ENCODE data around the gene ZMYND10. TPM values are rescaled to one million over a fixed set of nuclear protein-coding genes. Genes with fewer than 3 reads are reported as not detected.

The ZMYND10 gene
- polyA plus RNA-seq, 1 donor (not counting 4 experiments of a cell fraction or from before 2014, with no cell fraction given) = 0.21 TPM

DNA sequence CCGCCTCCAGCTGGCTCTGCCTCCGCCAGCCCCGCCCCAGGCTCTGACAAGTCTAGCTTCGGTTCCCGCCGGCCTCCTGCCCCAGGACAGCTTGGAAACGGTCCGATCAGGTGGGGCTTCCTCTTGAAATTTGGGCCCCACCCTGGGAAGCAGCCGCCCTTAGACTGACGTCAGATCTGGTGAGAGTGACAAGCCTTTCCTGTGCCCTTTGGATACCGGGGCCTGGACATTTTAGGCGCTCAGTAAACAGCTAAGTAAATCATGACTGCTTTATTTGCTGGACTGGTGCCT, 45.9 kb downstream of the ZMYND10 start:
- no peak overlapping the region for H2AFZ ChIP-seq (ENCODE audit: control insufficient read depth, low read length)
- H3K27ac ChIP-seq (ENCODE audit: control insufficient read depth, insufficient read depth, low read length) = peak overlapping the region; percentile 97
- peak overlapping the region; percentile 76 for H3K9ac ChIP-seq (ENCODE audit: control insufficient read depth, extremely low read depth, insufficient read depth, low read length)
- H3K4me3 ChIP-seq (ENCODE audit: control insufficient read depth in 2 of 3, extremely low read depth in 1 of 3, insufficient read depth in 2 of 3, low read depth in 1 of 3, low read length in 3 of 3) = peak overlapping the region; percentile 13 to 67 (median 48)
- peaks cover 34% of the 10 kb centered on the region for H3K4me1 ChIP-seq (ENCODE audit: control insufficient read depth, extremely low read depth, insufficient read depth, low read length)
- TF ChIP-seq, protein P1, sequence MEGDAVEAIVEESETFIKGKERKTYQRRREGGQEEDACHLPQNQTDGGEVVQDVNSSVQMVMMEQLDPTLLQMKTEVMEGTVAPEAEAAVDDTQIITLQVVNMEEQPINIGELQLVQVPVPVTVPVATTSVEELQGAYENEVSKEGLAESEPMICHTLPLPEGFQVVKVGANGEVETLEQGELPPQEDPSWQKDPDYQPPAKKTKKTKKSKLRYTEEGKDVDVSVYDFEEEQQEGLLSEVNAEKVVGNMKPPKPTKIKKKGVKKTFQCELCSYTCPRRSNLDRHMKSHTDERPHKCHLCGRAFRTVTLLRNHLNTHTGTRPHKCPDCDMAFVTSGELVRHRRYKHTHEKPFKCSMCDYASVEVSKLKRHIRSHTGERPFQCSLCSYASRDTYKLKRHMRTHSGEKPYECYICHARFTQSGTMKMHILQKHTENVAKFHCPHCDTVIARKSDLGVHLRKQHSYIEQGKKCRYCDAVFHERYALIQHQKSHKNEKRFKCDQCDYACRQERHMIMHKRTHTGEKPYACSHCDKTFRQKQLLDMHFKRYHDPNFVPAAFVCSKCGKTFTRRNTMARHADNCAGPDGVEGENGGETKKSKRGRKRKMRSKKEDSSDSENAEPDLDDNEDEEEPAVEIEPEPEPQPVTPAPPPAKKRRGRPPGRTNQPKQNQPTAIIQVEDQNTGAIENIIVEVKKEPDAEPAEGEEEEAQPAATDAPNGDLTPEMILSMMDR (optimal IDR thresholded peaks at IDR 0.05 in 1 of 3, IDR thresholded peaks at IDR 0.05 in 1 of 3, conservative IDR thresholded peaks at IDR 0.05 in 1 of 3; ENCODE audit: extremely low read depth in 1 of 3, insufficient read depth in 2 of 3, low read length in 3 of 3) = no peak
- TF ChIP-seq EZH2 (IDR thresholded peaks at IDR 0.05; ENCODE audit: low read length) = no peak
- peak overlapping the region; percentile 79 for H3K4me2 ChIP-seq (ENCODE audit: control insufficient read depth, extremely low read depth, insufficient read depth, low read depth, low read length)
- no peak for DNase-seq (ENCODE audit: low read depth, low spot score)
- no peaks in the 10 kb centered on the region for H3K9me3 ChIP-seq (ENCODE audit: control insufficient read depth, low read depth, low read length)
- FAIRE-seq = no peak
- peaks cover 0 to 4% of the 10 kb centered on the region in 2 experiments for H3K36me3 ChIP-seq (ENCODE audit: control insufficient read depth in 2 of 2, extremely low read depth in 1 of 2, insufficient read depth in 2 of 2, low read length in 2 of 2)
- H3K79me2 ChIP-seq (ENCODE audit: control insufficient read depth, insufficient read depth, low read length) = peaks cover 9% of the 10 kb centered on the region
- dilution Hi-C loops (cut with MboI; ENCODE audit: extremely low pct_ligation_motif_present, low sequenced_read_pairs) = no loop called here
- peaks cover 4% of the 10 kb centered on the region for H3K9me1 ChIP-seq (ENCODE audit: control insufficient read depth, extremely low read depth, insufficient read depth, low read length)
- H4K20me1 ChIP-seq (ENCODE audit: control insufficient read depth, extremely low read depth, insufficient read depth, low read length) = no peaks in the 10 kb centered on the region
- no peaks in the 10 kb centered on the region for H3K27me3 ChIP-seq (ENCODE audit: control insufficient read depth, extremely low read depth, insufficient read depth, low read length)

DNA sequence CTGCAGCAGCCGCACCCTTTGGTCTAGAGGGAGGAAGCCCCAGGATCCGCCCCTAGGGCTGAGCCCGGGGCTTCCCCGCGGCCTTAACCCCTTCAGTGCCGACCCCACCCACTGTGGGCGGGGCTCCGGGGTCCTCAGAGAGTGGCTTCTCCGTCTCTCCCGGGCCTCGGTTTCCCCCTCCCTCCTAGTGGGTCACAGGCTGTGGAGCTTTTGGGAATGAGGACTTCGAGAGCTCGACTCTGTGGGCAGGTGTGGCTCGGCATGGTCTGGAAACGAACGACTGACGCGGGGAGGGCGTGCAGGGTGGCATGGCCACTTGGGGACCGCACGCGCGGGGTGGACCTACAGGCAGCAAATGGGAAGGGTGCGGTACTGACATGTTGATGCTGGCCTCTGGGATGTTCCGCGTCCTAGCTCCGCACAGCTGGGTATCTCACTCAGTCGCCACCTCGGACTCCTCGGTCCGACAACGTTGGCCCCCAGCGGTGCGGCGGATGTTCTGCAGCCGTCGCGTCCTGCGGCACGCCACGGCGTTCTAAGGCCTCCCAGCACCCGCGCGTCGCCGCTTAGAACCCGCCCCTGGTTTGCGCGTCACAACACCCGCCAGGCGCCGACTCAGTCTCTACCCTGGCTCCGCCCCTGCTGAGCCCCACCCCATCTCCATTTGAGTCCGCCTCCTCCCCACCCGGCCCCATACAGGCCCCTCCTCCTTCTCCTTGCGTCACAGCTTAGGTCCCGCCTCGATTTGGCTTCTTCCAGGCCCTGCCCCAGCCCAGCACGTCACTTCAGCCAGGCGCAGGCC, 46.5 kb downstream of the ZMYND10 start, which contains the start of the genes HYAL3 and NAA80:
Gene HYAL3, minus strand, starts transcription at position 570 of the 802 bp plus-strand sequence. CDS start 3,803 bp downstream, outside the sequence.
Gene NAA80, minus strand, starts transcription at position 570 of the 802 bp plus-strand sequence. CDS start 1,942 bp downstream, outside the sequence.
- dilution Hi-C loops (cut with MboI; ENCODE audit: extremely low pct_ligation_motif_present, low sequenced_read_pairs) = no loop called here
- peak within 1 kb of the TSS; percentile 95 for H3K9ac ChIP-seq (ENCODE audit: control insufficient read depth, extremely low read depth, insufficient read depth, low read length)
- peaks cover 32% of the 10 kb centered on the region for H3K4me1 ChIP-seq (ENCODE audit: control insufficient read depth, extremely low read depth, insufficient read depth, low read length)
- H2AFZ ChIP-seq (ENCODE audit: control insufficient read depth, low read length) = peak within 1 kb of the TSS; percentile 94
- no peaks in the 10 kb centered on the region for H3K9me3 ChIP-seq (ENCODE audit: control insufficient read depth, low read depth, low read length)
- TF ChIP-seq EZH2 (IDR thresholded peaks at IDR 0.05; ENCODE audit: low read length) = no peak
- TF ChIP-seq, protein P1 (optimal IDR thresholded peaks at IDR 0.05 in 1 of 3, IDR thresholded peaks at IDR 0.05 in 1 of 3, conservative IDR thresholded peaks at IDR 0.05 in 1 of 3; ENCODE audit: extremely low read depth in 1 of 3, insufficient read depth in 2 of 3, low read length in 3 of 3) = peak in 2 of 3 experiments; percentile 41 to 48
- FAIRE-seq = no peak
- peaks cover 0 to 4% of the 10 kb centered on the region in 2 experiments for H3K36me3 ChIP-seq (ENCODE audit: control insufficient read depth in 2 of 2, extremely low read depth in 1 of 2, insufficient read depth in 2 of 2, low read length in 2 of 2)
- no peaks in the 10 kb centered on the region for H4K20me1 ChIP-seq (ENCODE audit: control insufficient read depth, extremely low read depth, insufficient read depth, low read length)
- peaks cover 9% of the 10 kb centered on the region for H3K79me2 ChIP-seq (ENCODE audit: control insufficient read depth, insufficient read depth, low read length)
- H3K4me3 ChIP-seq (ENCODE audit: control insufficient read depth in 2 of 3, extremely low read depth in 1 of 3, insufficient read depth in 2 of 3, low read depth in 1 of 3, low read length in 3 of 3) = peak within 1 kb of the TSS; percentile 76 to 97 (median 94)
- H3K27ac ChIP-seq (ENCODE audit: control insufficient read depth, insufficient read depth, low read length) = peak within 1 kb of the TSS; percentile 97
- H3K9me1 ChIP-seq (ENCODE audit: control insufficient read depth, extremely low read depth, insufficient read depth, low read length) = peaks cover 3% of the 10 kb centered on the region
- peak within 1 kb of the TSS; percentile 94 for H3K4me2 ChIP-seq (ENCODE audit: control insufficient read depth, extremely low read depth, insufficient read depth, low read depth, low read length)
- no peaks in the 10 kb centered on the region for H3K27me3 ChIP-seq (ENCODE audit: control insufficient read depth, extremely low read depth, insufficient read depth, low read length)
- peak; percentile 100 for DNase-seq (ENCODE audit: low read depth, low spot score)
